Vagina (tissue), 2 donors: ENCODE results near the gene CAMKMT.

Experiments
- CTCF ChIP-seq, 3 experiments: fragments of 450-650 bp in 2 of 3; fragments of 200-600 bp in 1 of 3; sonication (generic) in 1 of 3; IDR thresholded peaks; one replicate each; pipeline ENCODE4 v1.5.1; 2017 to 2019; ENCODE audit warnings: antibody characterized with exemption in 3 of 3, mild to moderate bottlenecking in 2 of 3, moderate library complexity in 2 of 3
- POLR2AphosphoS5 ChIP-seq, 2 donors: sonication (generic); formaldehyde crosslinking; IDR thresholded peaks; one replicate each; pipeline ENCODE4 v1.9.0; 2017; ENCODE audit warnings: antibody characterized with exemption in 2 of 2, mild to moderate bottlenecking in 2 of 2, low read depth in 1 of 2; ENCODE audit not compliant: insufficient read depth in 1 of 2

- no peak for TF ChIP-seq CTCF (IDR thresholded peaks at IDR 0.05)
- no peak for TF ChIP-seq POLR2AphosphoS5 (IDR thresholded peaks at IDR 0.05; ENCODE audit: insufficient read depth in 1 of 2, low read depth in 1 of 2)
These were observed 306.6 kb downstream of the CAMKMT start for GRCh38 chr2:44668336-44668735.
